H1 (cell line): Measurements from ENCODE around the gene RBM19. TPM values are rescaled to one million over a fixed set of nuclear protein-coding genes. Genes with fewer than 3 reads are reported as not detected.

ENCODE experiments used
- CTCF ChIA-PET: fragments of 300-600 bp; sonication (Branson Sonifier 250); formaldehyde crosslinking; loops from one replicate; lab custom pipeline; 2021; ENCODE audit not compliant: partially characterized antibody; lab: Charles Lee
- POLR2A ChIA-PET: fragments of 300-600 bp; sonication (Branson Sonifier 250); formaldehyde crosslinking; loops from one replicate; lab custom pipeline; 2021; ENCODE audit warnings: inconsistent platforms; ENCODE audit not compliant: partially characterized antibody; lab: Charles Lee
- DNase-seq, 2 experiments: peaks; one replicate each; pipeline versions ENCODE4 v3.0.0 to v3.0.0-alpha.2; 2010 to 2022; ENCODE audit warnings: low spot score in 2 of 2, low read depth in 1 of 2, mixed read lengths in 1 of 2
- FAIRE-seq: peaks from 2 replicates; lab custom pipeline; 2011; peaks lifted over from hg19 to GRCh38; lab: Jason Lieb, UNC
- H2AFZ ChIP-seq: 2 replicates; pipeline ENCODE4 v1.8.1; 2012; ENCODE audit warnings: low read length, inconsistent platforms
- H2AK5ac ChIP-seq: 2 replicates; pipeline ENCODE4 v1.6.1; 2013; ENCODE audit warnings: low read depth, low read length
- H2BK120ac ChIP-seq: replicated peaks from 2 replicates; pipeline ENCODE3; 2013; ENCODE audit warnings: low read depth, low read length, inconsistent platforms
- H2BK12ac ChIP-seq: 2 replicates; pipeline ENCODE4 v1.6.1; 2013; ENCODE audit warnings: low read depth, low read length
- H2BK15ac ChIP-seq: 2 replicates; pipeline ENCODE4 v1.6.1; 2013; ENCODE audit warnings: low read length
- H2BK20ac ChIP-seq: 2 replicates; pipeline ENCODE4 v1.6.1; 2013; ENCODE audit warnings: low read length
- H2BK5ac ChIP-seq: 2 replicates; pipeline ENCODE4 v1.6.1; 2013; ENCODE audit warnings: low read depth, low read length
- H3K14ac ChIP-seq: 2 replicates; pipeline ENCODE4 v1.6.1; 2013; ENCODE audit warnings: inconsistent platforms; ENCODE audit not compliant: insufficient read length
- H3K18ac ChIP-seq: 2 replicates; pipeline ENCODE4 v1.6.1; 2013; ENCODE audit warnings: low read length; ENCODE audit errors: extremely low read depth
- H3K23ac ChIP-seq: 2 replicates; pipeline ENCODE4 v1.6.1; 2013; ENCODE audit warnings: inconsistent platforms; ENCODE audit not compliant: insufficient read length
- H3K23me2 ChIP-seq: 2 replicates; pipeline ENCODE4 v1.6.1; 2013; ENCODE audit warnings: low read depth, low read length
- H3K27ac ChIP-seq: 2 replicates; pipeline ENCODE4 v1.6.1; 2011; ENCODE audit warnings: low read depth, low read length, inconsistent platforms
- H3K27me3 ChIP-seq, 4 experiments: replicated peaks in 1 of 4; 1 replicate in 1 of 4; 2 replicates in 3 of 4; pipeline versions ENCODE4 v1.6.1 to v1.8.1; 2011 to 2013; ENCODE audit warnings: low read length in 3 of 4, mild to moderate bottlenecking in 3 of 4, inconsistent platforms in 2 of 4, mixed read lengths in 2 of 4, moderate library complexity in 1 of 4; ENCODE audit not compliant: control insufficient read depth in 3 of 4, insufficient read depth in 3 of 4; ENCODE audit errors: extremely low read depth in 1 of 4
- H3K36me3 ChIP-seq, 4 experiments: 2 replicates each; pipeline versions ENCODE4 v1.6.1 to v1.8.1; 2011 to 2013; ENCODE audit warnings: mild to moderate bottlenecking in 4 of 4, low read length in 3 of 4, moderate library complexity in 2 of 4, control low read depth in 1 of 4, inconsistent platforms in 1 of 4; ENCODE audit not compliant: insufficient read depth in 4 of 4, control insufficient read depth in 2 of 4
- H3K4ac ChIP-seq: replicated peaks from 2 replicates; pipeline ENCODE3; 2013; ENCODE audit warnings: low read length, low read depth, mixed read lengths, inconsistent platforms; ENCODE audit not compliant: insufficient read length
- H3K4me1 ChIP-seq, 4 experiments: replicated peaks in 1 of 4; 1 replicate in 1 of 4; 2 replicates in 3 of 4; pipeline versions ENCODE4 v1.6.1 to v1.8.1; 2011 to 2013; ENCODE audit warnings: low read length in 3 of 4, inconsistent platforms in 2 of 4, mixed read lengths in 1 of 4; ENCODE audit not compliant: insufficient read depth in 4 of 4, control insufficient read depth in 3 of 4
- H3K4me2 ChIP-seq, 2 experiments: 2 replicates each; pipeline versions ENCODE4 v1.6.1 to v1.8.1; 2011 to 2013; ENCODE audit warnings: low read depth in 2 of 2, low read length in 2 of 2, control low read depth in 1 of 2, inconsistent platforms in 1 of 2, mild to moderate bottlenecking in 1 of 2; ENCODE audit not compliant: insufficient read depth in 1 of 2
- H3K4me3 ChIP-seq, 4 experiments: fragments of 200-600, 300-600 bp in 1 of 4; sonication (generic), shearing (Covaris generic), sonication (Bioruptor Twin) in 1 of 4; 2 replicates each; pipeline versions ENCODE4 v1.5.1 to v1.8.1; 2011 to 2016; ENCODE audit warnings: low read length in 4 of 4, low read depth in 3 of 4, control low read depth in 2 of 4, inconsistent platforms in 2 of 4, mild to moderate bottlenecking in 2 of 4, mixed read lengths in 1 of 4, moderate library complexity in 1 of 4; ENCODE audit not compliant: insufficient read depth in 2 of 4; ENCODE audit errors: extremely low read depth in 1 of 4
- H3K56ac ChIP-seq: replicated peaks from 2 replicates; pipeline ENCODE3; 2013; ENCODE audit warnings: low read depth, mild to moderate bottlenecking, mixed read lengths, low read length, inconsistent platforms; ENCODE audit not compliant: insufficient read length
- H3K79me1 ChIP-seq: 2 replicates; pipeline ENCODE4 v1.6.1; 2013; ENCODE audit warnings: low read depth, low read length, control low read depth
- H3K79me2 ChIP-seq, 2 experiments: 2 replicates each; pipeline versions ENCODE4 v1.6.1 to v1.8.1; 2012 to 2013; ENCODE audit warnings: low read length in 2 of 2, mild to moderate bottlenecking in 2 of 2, inconsistent platforms in 1 of 2; ENCODE audit not compliant: insufficient read depth in 2 of 2, control insufficient read depth in 1 of 2
- H3K9ac ChIP-seq, 4 experiments: replicated peaks in 1 of 4; 1 replicate in 1 of 4; 2 replicates in 3 of 4; pipeline versions ENCODE4 v1.6.1 to v1.8.1; 2011 to 2013; ENCODE audit warnings: low read depth in 3 of 4, low read length in 3 of 4, control low read depth in 2 of 4, mild to moderate bottlenecking in 2 of 4, moderate library complexity in 2 of 4, inconsistent platforms in 1 of 4; ENCODE audit errors: extremely low read depth in 1 of 4
- H3K9me3 ChIP-seq, 2 experiments: 2 replicates each; pipeline versions ENCODE4 v1.6.1 to v1.8.1; 2012 to 2013; ENCODE audit warnings: mild to moderate bottlenecking in 2 of 2, moderate library complexity in 2 of 2, control low read depth in 1 of 2, inconsistent platforms in 1 of 2, low read depth in 1 of 2, low read length in 1 of 2, mixed read lengths in 1 of 2; ENCODE audit not compliant: insufficient read depth in 2 of 2
- H4K20me1 ChIP-seq, 2 experiments: replicated peaks in 1 of 2; 2 replicates each; pipeline versions ENCODE3 to v1.8.1; 2011 to 2013; ENCODE audit warnings: inconsistent platforms in 2 of 2, low read length in 2 of 2, mild to moderate bottlenecking in 1 of 2; ENCODE audit not compliant: insufficient read depth in 2 of 2, control insufficient read depth in 1 of 2
- H4K5ac ChIP-seq: 2 replicates; pipeline ENCODE4 v1.6.1; 2013; ENCODE audit warnings: low read length, low read depth, mixed read lengths, inconsistent platforms; ENCODE audit not compliant: insufficient read length
- H4K8ac ChIP-seq: 2 replicates; pipeline ENCODE4 v1.8.0; 2013; ENCODE audit warnings: mild to moderate bottlenecking, moderate library complexity, low read length, inconsistent platforms; ENCODE audit not compliant: insufficient read depth; ENCODE audit errors: extremely low read depth
- H4K91ac ChIP-seq: replicated peaks from 2 replicates; pipeline ENCODE3; 2013; ENCODE audit warnings: low read length, mixed read lengths, inconsistent platforms; ENCODE audit not compliant: insufficient read length
- CTCF ChIP-seq, 3 experiments: IDR thresholded peaks; 1 replicate in 2 of 3; 2 replicates in 1 of 3; pipeline versions ENCODE4 v1.5.1 to v1.6.1; 2011; ENCODE audit warnings: low read length in 3 of 3, mild to moderate bottlenecking in 3 of 3, inconsistent platforms in 2 of 3, low read depth in 1 of 3, moderate library complexity in 1 of 3; ENCODE audit not compliant: insufficient read depth in 1 of 3; ENCODE audit errors: control extremely low read depth in 1 of 3
- NANOG ChIP-seq: IDR thresholded peaks from 2 replicates; pipeline ENCODE4 v1.6.1; 2011; ENCODE audit warnings: low read length, low read depth, mild to moderate bottlenecking, inconsistent platforms; ENCODE audit not compliant: insufficient read depth, poor library complexity, severe bottlenecking
- WGBS, 2 experiments: shearing (Covaris generic) in 1 of 2; methylation state at CpG; one replicate each; pipeline versions ENCODE4 v1.1.6 to v1.1.7; 2013 to 2015; ENCODE audit warnings: low lambda C conversion rate in 2 of 2, mixed read lengths in 2 of 2, inconsistent platforms in 1 of 2, low coverage in 1 of 2, missing lambda C conversion rate in 1 of 2; ENCODE audit not compliant: insufficient replicate concordance in 2 of 2, insufficient coverage in 1 of 2, insufficient read length in 1 of 2; ENCODE audit errors: extremely low coverage in 1 of 2, missing lambda C conversion rate in 1 of 2; 5-methylcytosine and 5-hydroxymethylcytosine counted together
- polyA plus RNA-seq, 7 experiments: library from polyadenylated mRNA; depleted of rRNA in 3 of 7; stranded (reverse) in 5 of 7; unstranded in 2 of 7; fragments of >200 nt in 5 of 7; fragments of 200-250 nt in 2 of 7; gene quantifications; 1 replicate in 5 of 7; 2 replicates in 1 of 7; 4 replicates in 1 of 7; pipeline versions ENCODE4 v1.2.1 to v1.2.3, GENCODE V29; 2011 to 2013; ENCODE audit warnings: missing spikeins in 2 of 7, mixed read lengths in 2 of 7
- total RNA-seq: library from RNA; stranded (reverse); fragmentation: NEBNext Ultra II Directional; extraction: Animal tissue kit (Norgen Biotek cat#: 25700); gene quantifications from 2 replicates; pipeline ENCODE4 v1.2.1, GENCODE V29; 2021

RBM19 gene
- total and polyA plus RNA-seq, 2 of the 8 experiments (the other 6 are each of a cell fraction or from before 2014, with no cell fraction given), result 23.4 to 61.9 TPM

GRCh38 chr12:113936460-113936859, 29.7 kb downstream of the RBM19 start:
- Histone ChIP-seq H2BK20ac (no peak overlapping the region), H3K79me2 (no peaks in the 10 kb centered on the region), H3K18ac (no peak overlapping the region), H3K9me3 (no peaks in the 10 kb centered on the region), H3K36me3 (peaks cover 15 to 46% (median 30%) of the 10 kb centered on the region in 4 experiments), H2BK120ac (no peak overlapping the region), H3K56ac (no peak overlapping the region), H3K4ac (no peak overlapping the region), H2AFZ (no peak overlapping the region), H4K20me1 (peaks cover 2 to 3% of the 10 kb centered on the region in 2 experiments), H2BK12ac (no peak overlapping the region), H3K79me1 (no peaks in the 10 kb centered on the region; the same call in 1 of the 2 replicates), H4K8ac (no peak overlapping the region), H3K23me2 (peaks cover 2% of the 10 kb centered on the region; the same call in 1 of the 2 replicates), H3K27ac (no peak overlapping the region), H3K4me2 (no peak overlapping the region), H3K14ac (no peak overlapping the region), H2BK5ac (no peak overlapping the region), H3K9ac (no peak overlapping the region), H2AK5ac (no peak overlapping the region), H3K23ac (no peak overlapping the region), H3K27me3 (no peaks in the 10 kb centered on the region), H3K4me3 (no peak overlapping the region), H2BK15ac (no peak overlapping the region), H4K91ac (no peak overlapping the region), H4K5ac (no peak overlapping the region), H3K4me1 (peaks cover 0 to 15% (median 9%) of the 10 kb centered on the region in 4 experiments; a peak in 4 of 7 replicates)
- WGBS, 2 experiments, result 91% methylated on average over 1 of the region's 1 CpG; no CpG with 5 or more reads in 1 of the 2 experiments
- ChIA-PET POLR2A (no interaction called here), CTCF (interaction anchor here (0.9 to 1.3 kb wide), 4 partner anchors 11 to 20 kb away, joined by 3 to 4 read pairs (median 4); no protein-coding TSS in a partner anchor)
- DNase-seq, result no peak
- FAIRE-seq, result no peak
- TF ChIP-seq CTCF (IDR thresholded peaks at IDR 0.05; ENCODE audit: control extremely low read depth in 1 of 3, insufficient read depth in 1 of 3, low read depth in 1 of 3, low read length in 3 of 3) (peak; percentile 2 to 17 (median 15); a peak in 3 of 4 replicates), NANOG (no peak)
